GM23338 (cell line): ENCODE measurements around the gene PHC2.

Experiments
- CREB1 ChIP-seq: fragments of 250-450 bp; sonication (Bioruptor Pico); IDR thresholded peaks from 2 replicates; pipeline ENCODE4 v1.5.0; 2020; ENCODE audit warnings: low read depth, mild to moderate bottlenecking, moderate library complexity
- EZH2 ChIP-seq: fragments of 200-600 bp; sonication (generic); IDR thresholded peaks from one replicate; pipeline ENCODE4 v1.8.0; 2017; ENCODE audit warnings: antibody characterized with exemption, mild to moderate bottlenecking, low read depth; ENCODE audit not compliant: unreplicated experiment
- EZH2phosphoT487 ChIP-seq: fragments of 200-600 bp; sonication (generic); IDR thresholded peaks from one replicate; pipeline ENCODE4 v1.8.1; 2018; ENCODE audit warnings: antibody characterized with exemption; ENCODE audit not compliant: unreplicated experiment
- JUNB ChIP-seq: IDR thresholded peaks from one replicate; pipeline ENCODE4 v1.6.1; 2016; ENCODE audit warnings: antibody characterized with exemption; ENCODE audit not compliant: unreplicated experiment
- NANOG ChIP-seq: IDR thresholded peaks from 2 replicates; pipeline ENCODE4 v1.6.1; 2016; ENCODE audit warnings: antibody characterized with exemption, borderline replicate concordance
- POLR2AphosphoS5 ChIP-seq: IDR thresholded peaks from 2 replicates; pipeline ENCODE4 v1.6.1; 2016; ENCODE audit warnings: antibody characterized with exemption, low read depth
- REST ChIP-seq: IDR thresholded peaks from one replicate; pipeline ENCODE4 v1.6.1; 2018; ENCODE audit warnings: antibody characterized with exemption; ENCODE audit not compliant: unreplicated experiment
- ZNF114 ChIP-seq: fragments of 250-450 bp; sonication (Bioruptor Pico); IDR thresholded peaks from 2 replicates; pipeline ENCODE4 v1.5.0; 2020; ENCODE audit warnings: mild to moderate bottlenecking, moderate library complexity
- ZNF331 ChIP-seq: fragments of 250-450 bp; sonication (Bioruptor Pico); IDR thresholded peaks from 2 replicates; pipeline ENCODE4 v1.5.0; 2020; ENCODE audit warnings: low read depth, mild to moderate bottlenecking, moderate library complexity
- TF ChIP-seq, protein P1 (sequence below), 2 experiments: fragments of 200-600 bp in 1 of 2; sonication (generic) in 1 of 2; conservative IDR thresholded peaks; 2 replicates each; pipeline versions ENCODE4 v1.5.1 to v1.6.1; 2016 to 2017; ENCODE audit warnings: antibody characterized with exemption in 2 of 2, low read depth in 2 of 2, mild to moderate bottlenecking in 2 of 2, moderate library complexity in 1 of 2
- TF ChIP-seq, protein P2 (sequence below): IDR thresholded peaks from 2 replicates; pipeline ENCODE4 v1.6.1; 2016; ENCODE audit warnings: antibody characterized with exemption
- TF ChIP-seq, protein P3 (sequence below): fragments of 250-450 bp; sonication (Bioruptor Pico); IDR thresholded peaks from 2 replicates; pipeline ENCODE4 v1.5.0; 2020; ENCODE audit warnings: mild to moderate bottlenecking, moderate library complexity

DNA sequence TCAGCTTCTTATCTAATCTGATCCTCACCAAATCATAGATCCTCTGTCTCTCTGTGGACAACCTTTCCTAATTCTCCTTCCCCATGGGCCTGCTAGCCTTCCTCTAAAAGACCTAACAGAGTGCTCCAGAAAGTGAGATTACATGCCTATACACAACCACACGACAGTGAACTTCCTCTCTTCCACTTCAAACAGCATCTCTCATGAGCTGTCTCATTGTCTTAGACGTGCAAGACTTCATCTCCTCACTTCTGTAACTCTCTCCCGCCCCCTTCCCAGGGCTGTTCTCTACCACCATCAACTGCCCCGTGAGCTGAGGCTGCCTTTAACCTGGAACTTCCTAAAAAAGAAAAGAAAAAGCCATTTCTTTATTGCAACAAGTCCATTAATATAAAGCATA, 95.9 kb downstream of the PHC2 start:
- TF ChIP-seq JUNB (no peak), CREB1 (CRISPR knock-in tag) (no peak), POLR2AphosphoS5 (no peak), EZH2 (no peak), EZH2phosphoT487 (no peak), REST (no peak), NANOG (no peak), ZNF114 (no peak), ZNF331 (CRISPR knock-in tag) (no peak)
- TF ChIP-seq, protein P1, sequence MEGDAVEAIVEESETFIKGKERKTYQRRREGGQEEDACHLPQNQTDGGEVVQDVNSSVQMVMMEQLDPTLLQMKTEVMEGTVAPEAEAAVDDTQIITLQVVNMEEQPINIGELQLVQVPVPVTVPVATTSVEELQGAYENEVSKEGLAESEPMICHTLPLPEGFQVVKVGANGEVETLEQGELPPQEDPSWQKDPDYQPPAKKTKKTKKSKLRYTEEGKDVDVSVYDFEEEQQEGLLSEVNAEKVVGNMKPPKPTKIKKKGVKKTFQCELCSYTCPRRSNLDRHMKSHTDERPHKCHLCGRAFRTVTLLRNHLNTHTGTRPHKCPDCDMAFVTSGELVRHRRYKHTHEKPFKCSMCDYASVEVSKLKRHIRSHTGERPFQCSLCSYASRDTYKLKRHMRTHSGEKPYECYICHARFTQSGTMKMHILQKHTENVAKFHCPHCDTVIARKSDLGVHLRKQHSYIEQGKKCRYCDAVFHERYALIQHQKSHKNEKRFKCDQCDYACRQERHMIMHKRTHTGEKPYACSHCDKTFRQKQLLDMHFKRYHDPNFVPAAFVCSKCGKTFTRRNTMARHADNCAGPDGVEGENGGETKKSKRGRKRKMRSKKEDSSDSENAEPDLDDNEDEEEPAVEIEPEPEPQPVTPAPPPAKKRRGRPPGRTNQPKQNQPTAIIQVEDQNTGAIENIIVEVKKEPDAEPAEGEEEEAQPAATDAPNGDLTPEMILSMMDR (conservative IDR thresholded peaks at IDR 0.05; ENCODE audit: low read depth in 2 of 2), result no peak
- TF ChIP-seq, protein P2, sequence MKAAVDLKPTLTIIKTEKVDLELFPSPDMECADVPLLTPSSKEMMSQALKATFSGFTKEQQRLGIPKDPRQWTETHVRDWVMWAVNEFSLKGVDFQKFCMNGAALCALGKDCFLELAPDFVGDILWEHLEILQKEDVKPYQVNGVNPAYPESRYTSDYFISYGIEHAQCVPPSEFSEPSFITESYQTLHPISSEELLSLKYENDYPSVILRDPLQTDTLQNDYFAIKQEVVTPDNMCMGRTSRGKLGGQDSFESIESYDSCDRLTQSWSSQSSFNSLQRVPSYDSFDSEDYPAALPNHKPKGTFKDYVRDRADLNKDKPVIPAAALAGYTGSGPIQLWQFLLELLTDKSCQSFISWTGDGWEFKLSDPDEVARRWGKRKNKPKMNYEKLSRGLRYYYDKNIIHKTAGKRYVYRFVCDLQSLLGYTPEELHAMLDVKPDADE, result no peak
- TF ChIP-seq, protein P3, sequence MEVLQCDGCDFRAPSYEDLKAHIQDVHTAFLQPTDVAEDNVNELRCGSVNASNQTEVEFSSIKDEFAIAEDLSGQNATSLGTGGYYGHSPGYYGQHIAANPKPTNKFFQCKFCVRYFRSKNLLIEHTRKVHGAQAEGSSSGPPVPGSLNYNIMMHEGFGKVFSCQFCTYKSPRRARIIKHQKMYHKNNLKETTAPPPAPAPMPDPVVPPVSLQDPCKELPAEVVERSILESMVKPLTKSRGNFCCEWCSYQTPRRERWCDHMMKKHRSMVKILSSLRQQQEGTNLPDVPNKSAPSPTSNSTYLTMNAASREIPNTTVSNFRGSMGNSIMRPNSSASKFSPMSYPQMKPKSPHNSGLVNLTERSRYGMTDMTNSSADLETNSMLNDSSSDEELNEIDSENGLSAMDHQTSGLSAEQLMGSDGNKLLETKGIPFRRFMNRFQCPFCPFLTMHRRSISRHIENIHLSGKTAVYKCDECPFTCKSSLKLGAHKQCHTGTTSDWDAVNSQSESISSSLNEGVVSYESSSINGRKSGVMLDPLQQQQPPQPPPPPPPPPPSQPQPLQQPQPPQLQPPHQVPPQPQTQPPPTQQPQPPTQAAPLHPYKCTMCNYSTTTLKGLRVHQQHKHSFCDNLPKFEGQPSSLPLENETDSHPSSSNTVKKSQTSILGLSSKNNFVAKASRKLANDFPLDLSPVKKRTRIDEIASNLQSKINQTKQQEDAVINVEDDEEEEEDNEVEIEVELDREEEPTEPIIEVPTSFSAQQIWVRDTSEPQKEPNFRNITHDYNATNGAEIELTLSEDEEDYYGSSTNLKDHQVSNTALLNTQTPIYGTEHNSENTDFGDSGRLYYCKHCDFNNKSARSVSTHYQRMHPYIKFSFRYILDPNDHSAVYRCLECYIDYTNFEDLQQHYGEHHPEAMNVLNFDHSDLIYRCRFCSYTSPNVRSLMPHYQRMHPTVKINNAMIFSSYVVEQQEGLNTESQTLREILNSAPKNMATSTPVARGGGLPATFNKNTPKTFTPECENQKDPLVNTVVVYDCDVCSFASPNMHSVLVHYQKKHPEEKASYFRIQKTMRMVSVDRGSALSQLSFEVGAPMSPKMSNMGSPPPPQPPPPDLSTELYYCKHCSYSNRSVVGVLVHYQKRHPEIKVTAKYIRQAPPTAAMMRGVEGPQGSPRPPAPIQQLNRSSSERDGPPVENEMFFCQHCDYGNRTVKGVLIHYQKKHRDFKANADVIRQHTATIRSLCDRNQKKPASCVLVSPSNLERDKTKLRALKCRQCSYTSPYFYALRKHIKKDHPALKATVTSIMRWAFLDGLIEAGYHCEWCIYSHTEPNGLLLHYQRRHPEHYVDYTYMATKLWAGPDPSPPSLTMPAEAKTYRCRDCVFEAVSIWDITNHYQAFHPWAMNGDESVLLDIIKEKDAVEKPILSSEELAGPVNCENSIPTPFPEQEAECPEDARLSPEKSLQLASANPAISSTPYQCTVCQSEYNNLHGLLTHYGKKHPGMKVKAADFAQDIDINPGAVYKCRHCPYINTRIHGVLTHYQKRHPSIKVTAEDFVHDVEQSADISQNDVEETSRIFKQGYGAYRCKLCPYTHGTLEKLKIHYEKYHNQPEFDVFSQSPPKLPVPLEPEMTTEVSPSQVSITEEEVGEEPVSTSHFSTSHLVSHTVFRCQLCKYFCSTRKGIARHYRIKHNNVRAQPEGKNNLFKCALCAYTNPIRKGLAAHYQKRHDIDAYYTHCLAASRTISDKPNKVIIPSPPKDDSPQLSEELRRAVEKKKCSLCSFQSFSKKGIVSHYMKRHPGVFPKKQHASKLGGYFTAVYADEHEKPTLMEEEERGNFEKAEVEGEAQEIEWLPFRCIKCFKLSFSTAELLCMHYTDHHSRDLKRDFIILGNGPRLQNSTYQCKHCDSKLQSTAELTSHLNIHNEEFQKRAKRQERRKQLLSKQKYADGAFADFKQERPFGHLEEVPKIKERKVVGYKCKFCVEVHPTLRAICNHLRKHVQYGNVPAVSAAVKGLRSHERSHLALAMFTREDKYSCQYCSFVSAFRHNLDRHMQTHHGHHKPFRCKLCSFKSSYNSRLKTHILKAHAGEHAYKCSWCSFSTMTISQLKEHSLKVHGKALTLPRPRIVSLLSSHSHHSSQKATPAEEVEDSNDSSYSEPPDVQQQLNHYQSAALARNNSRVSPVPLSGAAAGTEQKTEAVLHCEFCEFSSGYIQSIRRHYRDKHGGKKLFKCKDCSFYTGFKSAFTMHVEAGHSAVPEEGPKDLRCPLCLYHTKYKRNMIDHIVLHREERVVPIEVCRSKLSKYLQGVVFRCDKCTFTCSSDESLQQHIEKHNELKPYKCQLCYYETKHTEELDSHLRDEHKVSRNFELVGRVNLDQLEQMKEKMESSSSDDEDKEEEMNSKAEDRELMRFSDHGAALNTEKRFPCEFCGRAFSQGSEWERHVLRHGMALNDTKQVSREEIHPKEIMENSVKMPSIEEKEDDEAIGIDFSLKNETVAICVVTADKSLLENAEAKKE (CRISPR knock-in tag), result no peak
